HCT116 (cell line): ENCODE measurements around the gene CPT1B.

Experiments used
- CEBPB ChIP-seq: IDR thresholded peaks from 2 replicates; pipeline ENCODE4 v1.6.1; 2012; ENCODE audit warnings: low read depth
- CTCF ChIP-seq, 3 experiments: fragments of 200-600 bp in 1 of 3; sonication (generic) in 1 of 3; IDR thresholded peaks in 2 of 3; conservative IDR thresholded peaks in 1 of 3; 2 replicates each; pipeline ENCODE4 v1.5.1; 2012 to 2017; ENCODE audit warnings: low read depth in 2 of 3, low read length in 2 of 3, antibody characterized with exemption in 1 of 3, borderline replicate concordance in 1 of 3, control low read depth in 1 of 3, mild to moderate bottlenecking in 1 of 3, mixed read lengths in 1 of 3, mixed run types in 1 of 3, moderate library complexity in 1 of 3; ENCODE audit not compliant: insufficient read depth in 1 of 3
- EZH2 ChIP-seq: fragments of 200-600 bp; sonication (generic); IDR thresholded peaks from 2 replicates; pipeline ENCODE4 v1.6.1; 2017; ENCODE audit warnings: antibody characterized with exemption, mixed run types
- POLR2A ChIP-seq: IDR thresholded peaks from 2 replicates; pipeline ENCODE4 v1.7.0; 2011; ENCODE audit warnings: borderline replicate concordance; ENCODE audit not compliant: insufficient read depth, insufficient read length; ENCODE audit errors: extremely low read depth
- REST ChIP-seq: IDR thresholded peaks from 2 replicates; pipeline ENCODE4 v1.6.1; 2012; ENCODE audit warnings: low read depth
- ZFX ChIP-seq: fragments of 450-650 bp; IDR thresholded peaks from 2 replicates; pipeline ENCODE4 v1.6.1; 2017

- TF ChIP-seq EZH2, result no peak
- no peak for TF ChIP-seq CTCF (IDR thresholded peaks at IDR 0.05 in 2 of 3, conservative IDR thresholded peaks at IDR 0.05 in 1 of 3; ENCODE audit: borderline replicate concordance in 1 of 3, insufficient read depth in 1 of 3, low read depth in 2 of 3, low read length in 2 of 3)
- TF ChIP-seq ZFX, result no peak
- no peak for TF ChIP-seq CEBPB
- TF ChIP-seq REST, result no peak
- TF ChIP-seq POLR2A, result no peak
Observed at GRCh38 chr22:50553310-50553709, 24.9 kb downstream of the CPT1B start.
